ENCODE results near the gene ABCC6.

ABCC6 gene

GRCh38 chr16:16143038-16143763 lies 80.1 kb downstream of the ABCC6 start:
- H3K36me3 ChIP-seq (ENCODE audit: control insufficient read depth, insufficient read depth, low read length): peaks cover 4% of the 10 kb centered on the region
- H3K9ac ChIP-seq (ENCODE audit: low read length): no peak overlapping the region
- H3K27me3 ChIP-seq (ENCODE audit: control insufficient read depth, insufficient read depth, low read length): no peaks in the 10 kb centered on the region
- no peaks in the 10 kb centered on the region for H3K4me1 ChIP-seq (ENCODE audit: control insufficient read depth, insufficient read depth, low read length)
- H3K4me3 ChIP-seq (ENCODE audit: low read length): no peak overlapping the region
- H3K9me3 ChIP-seq (ENCODE audit: control insufficient read depth, low read length): no peaks in the 10 kb centered on the region

- Histone ChIP-seq H3K9ac (ENCODE audit: low read length) (no peak overlapping the region), H3K4me1 (ENCODE audit: control insufficient read depth, insufficient read depth, low read length) (no peaks in the 10 kb centered on the region), H3K9me3 (ENCODE audit: control insufficient read depth, low read length) (no peaks in the 10 kb centered on the region), H3K4me3 (ENCODE audit: low read length) (no peak overlapping the region), H3K36me3 (ENCODE audit: control insufficient read depth, insufficient read depth, low read length) (peaks cover 6% of the 10 kb centered on the region), H3K27me3 (ENCODE audit: control insufficient read depth, insufficient read depth, low read length) (no peaks in the 10 kb centered on the region)
Measured at GRCh38 chr16:16141784-16142396, 81.4 kb downstream of the ABCC6 start.

GRCh38 chr16:16141141-16141540 lies 82.2 kb downstream of the ABCC6 start:
- Histone ChIP-seq H3K36me3 (ENCODE audit: control insufficient read depth, insufficient read depth, low read length) (peaks cover 3% of the 10 kb centered on the region), H3K4me1 (ENCODE audit: control insufficient read depth, insufficient read depth, low read length) (no peaks in the 10 kb centered on the region), H3K9ac (ENCODE audit: low read length) (no peak overlapping the region), H3K27me3 (ENCODE audit: control insufficient read depth, insufficient read depth, low read length) (no peaks in the 10 kb centered on the region), H3K4me3 (ENCODE audit: low read length) (no peak overlapping the region), H3K9me3 (ENCODE audit: control insufficient read depth, low read length) (no peaks in the 10 kb centered on the region)

GRCh38 chr16:16140537-16140936 lies 82.8 kb downstream of the ABCC6 start:
- no peaks in the 10 kb centered on the region for H3K27me3 ChIP-seq (ENCODE audit: control insufficient read depth, insufficient read depth, low read length)
- H3K4me3 ChIP-seq (ENCODE audit: low read length): no peak overlapping the region
- no peaks in the 10 kb centered on the region for H3K4me1 ChIP-seq (ENCODE audit: control insufficient read depth, insufficient read depth, low read length)
- no peaks in the 10 kb centered on the region for H3K9me3 ChIP-seq (ENCODE audit: control insufficient read depth, low read length)
- H3K9ac ChIP-seq (ENCODE audit: low read length): no peak overlapping the region
- H3K36me3 ChIP-seq (ENCODE audit: control insufficient read depth, insufficient read depth, low read length): peaks cover 3% of the 10 kb centered on the region

- no peak overlapping the region for H3K4me3 ChIP-seq (ENCODE audit: low read length)
- peaks cover 6% of the 10 kb centered on the region for H3K36me3 ChIP-seq (ENCODE audit: control insufficient read depth, insufficient read depth, low read length)
- H3K4me1 ChIP-seq (ENCODE audit: control insufficient read depth, insufficient read depth, low read length): no peaks in the 10 kb centered on the region
- H3K9ac ChIP-seq (ENCODE audit: low read length): no peak overlapping the region
- no peaks in the 10 kb centered on the region for H3K9me3 ChIP-seq (ENCODE audit: control insufficient read depth, low read length)
- no peaks in the 10 kb centered on the region for H3K27me3 ChIP-seq (ENCODE audit: control insufficient read depth, insufficient read depth, low read length)
Measured at GRCh38 chr16:16139806-16140205, 83.5 kb downstream of the ABCC6 start.

- H3K36me3 ChIP-seq (ENCODE audit: control insufficient read depth, insufficient read depth, low read length): peaks cover 8% of the 10 kb centered on the region
- no peak overlapping the region for H3K4me3 ChIP-seq (ENCODE audit: low read length)
- no peaks in the 10 kb centered on the region for H3K9me3 ChIP-seq (ENCODE audit: control insufficient read depth, low read length)
- no peaks in the 10 kb centered on the region for H3K4me1 ChIP-seq (ENCODE audit: control insufficient read depth, insufficient read depth, low read length)
- H3K9ac ChIP-seq (ENCODE audit: low read length): no peak overlapping the region
- no peaks in the 10 kb centered on the region for H3K27me3 ChIP-seq (ENCODE audit: control insufficient read depth, insufficient read depth, low read length)
Measured at GRCh38 chr16:16139061-16139460, 84.2 kb downstream of the ABCC6 start.

GRCh38 chr16:16138034-16138635 lies 85.2 kb downstream of the ABCC6 start:
- Histone ChIP-seq H3K4me1 (ENCODE audit: control insufficient read depth, insufficient read depth, low read length) (no peaks in the 10 kb centered on the region), H3K27me3 (ENCODE audit: control insufficient read depth, insufficient read depth, low read length) (no peaks in the 10 kb centered on the region), H3K9me3 (ENCODE audit: control insufficient read depth, low read length) (no peaks in the 10 kb centered on the region), H3K9ac (ENCODE audit: low read length) (no peak overlapping the region), H3K36me3 (ENCODE audit: control insufficient read depth, insufficient read depth, low read length) (peaks cover 8% of the 10 kb centered on the region), H3K4me3 (ENCODE audit: low read length) (no peak overlapping the region)

GRCh38 chr16:16137110-16137509 lies 86.2 kb downstream of the ABCC6 start:
- no peaks in the 10 kb centered on the region for H3K9me3 ChIP-seq (ENCODE audit: control insufficient read depth, low read length)
- H3K4me3 ChIP-seq (ENCODE audit: low read length): no peak overlapping the region
- no peaks in the 10 kb centered on the region for H3K4me1 ChIP-seq (ENCODE audit: control insufficient read depth, insufficient read depth, low read length)
- peaks cover 8% of the 10 kb centered on the region for H3K36me3 ChIP-seq (ENCODE audit: control insufficient read depth, insufficient read depth, low read length)
- no peaks in the 10 kb centered on the region for H3K27me3 ChIP-seq (ENCODE audit: control insufficient read depth, insufficient read depth, low read length)
- H3K9ac ChIP-seq (ENCODE audit: low read length): no peak overlapping the region

GRCh38 chr16:16136588-16136987 lies 86.7 kb downstream of the ABCC6 start:
- Histone ChIP-seq H3K4me3 (ENCODE audit: low read length) (no peak overlapping the region), H3K27me3 (ENCODE audit: control insufficient read depth, insufficient read depth, low read length) (no peaks in the 10 kb centered on the region), H3K9ac (ENCODE audit: low read length) (no peak overlapping the region), H3K9me3 (ENCODE audit: control insufficient read depth, low read length) (no peaks in the 10 kb centered on the region), H3K4me1 (ENCODE audit: control insufficient read depth, insufficient read depth, low read length) (no peaks in the 10 kb centered on the region), H3K36me3 (ENCODE audit: control insufficient read depth, insufficient read depth, low read length) (peaks cover 8% of the 10 kb centered on the region)

GRCh38 chr16:16133943-16134604 lies 89.2 kb downstream of the ABCC6 start:
- Histone ChIP-seq H3K27me3 (ENCODE audit: control insufficient read depth, insufficient read depth, low read length) (no peaks in the 10 kb centered on the region), H3K36me3 (ENCODE audit: control insufficient read depth, insufficient read depth, low read length) (peaks cover 8% of the 10 kb centered on the region), H3K9me3 (ENCODE audit: control insufficient read depth, low read length) (no peaks in the 10 kb centered on the region), H3K4me1 (ENCODE audit: control insufficient read depth, insufficient read depth, low read length) (no peaks in the 10 kb centered on the region), H3K4me3 (ENCODE audit: low read length) (no peak overlapping the region), H3K9ac (ENCODE audit: low read length) (no peak overlapping the region)

GRCh38 chr16:16131659-16132058 lies 91.6 kb downstream of the ABCC6 start:
- Histone ChIP-seq H3K4me3 (ENCODE audit: low read length) (no peak overlapping the region), H3K27me3 (ENCODE audit: control insufficient read depth, insufficient read depth, low read length) (no peaks in the 10 kb centered on the region), H3K36me3 (ENCODE audit: control insufficient read depth, insufficient read depth, low read length) (peaks cover 5% of the 10 kb centered on the region)

GRCh38 chr16:16131204-16131603 lies 92.1 kb downstream of the ABCC6 start:
- Histone ChIP-seq H3K9me3 (ENCODE audit: control insufficient read depth, low read length) (no peaks in the 10 kb centered on the region), H3K27me3 (ENCODE audit: control insufficient read depth, insufficient read depth, low read length) (no peaks in the 10 kb centered on the region), H3K36me3 (ENCODE audit: control insufficient read depth, insufficient read depth, low read length) (peaks cover 5% of the 10 kb centered on the region), H3K9ac (ENCODE audit: low read length) (no peak overlapping the region), H3K4me1 (ENCODE audit: control insufficient read depth, insufficient read depth, low read length) (no peaks in the 10 kb centered on the region), H3K4me3 (ENCODE audit: low read length) (no peak overlapping the region)

More at GRCh38 chr16:16131659-16132058, 91.6 kb downstream of the ABCC6 start:
- Histone ChIP-seq H3K9me3 (ENCODE audit: control insufficient read depth, low read length) (no peaks in the 10 kb centered on the region), H3K4me1 (ENCODE audit: control insufficient read depth, insufficient read depth, low read length) (no peaks in the 10 kb centered on the region), H3K9ac (ENCODE audit: low read length) (no peak overlapping the region)
